Natural killer cell treated with Interleukin-12 subunit alpha and Interleukin-12 subunit beta and Interleukin-15 and Interleukin-18, amount 100 ng/mL, for 72 hours (primary cell): ENCODE data around the gene FXYD3. TPM values are rescaled to one million over a fixed set of nuclear protein-coding genes. Genes with fewer than 3 reads are reported as not detected.

Source experiments
- ATAC-seq, 2 donors: fragments of 150-1000 bp; cut with Tn5 transposase in 1 of 2; sonication (Bioruptor Pico), chemical (Tn5 transposase) in 1 of 2; 2 replicates each; pipeline ENCODE4 v1.10.0; 2021
- DNase-seq: peaks from one replicate; pipeline ENCODE4 v3.0.0; 2022; ENCODE audit warnings: low spot score
- H3K27ac Mint-ChIP-seq, 2 donors: 1 replicate in 1 of 2; 2 replicates in 1 of 2; pipeline ENCODE4 v1.8.0; 2022; ENCODE audit warnings: mixed read lengths in 2 of 2, mild to moderate bottlenecking in 1 of 2, moderate library complexity in 1 of 2
- H3K27me3 Mint-ChIP-seq, 2 donors: 1 replicate in 1 of 2; 2 replicates in 1 of 2; pipeline ENCODE4 v1.8.0; 2022; ENCODE audit warnings: mixed read lengths in 2 of 2
- H3K36me3 Mint-ChIP-seq: one replicate; pipeline ENCODE4 v1.8.0; 2022; ENCODE audit warnings: mixed read lengths
- H3K4me1 Mint-ChIP-seq, 2 donors: 1 replicate in 1 of 2; 2 replicates in 1 of 2; pipeline ENCODE4 v1.8.0; 2022; ENCODE audit warnings: low read depth in 2 of 2, mixed read lengths in 2 of 2, mild to moderate bottlenecking in 1 of 2
- H3K4me3 Mint-ChIP-seq: one replicate; pipeline ENCODE4 v1.8.0; 2022; ENCODE audit warnings: mixed read lengths
- H3K9me3 Mint-ChIP-seq: 2 replicates; pipeline ENCODE4 v1.8.0; 2022; ENCODE audit warnings: mixed read lengths
- total RNA-seq, 2 donors: library from RNA; stranded (reverse); gene quantifications; one replicate each; pipeline ENCODE4 v1.2.3, GENCODE V29; 2022

FXYD3 gene
- total RNA-seq, 2 donors from 2014 or later, result not detected

DNA sequence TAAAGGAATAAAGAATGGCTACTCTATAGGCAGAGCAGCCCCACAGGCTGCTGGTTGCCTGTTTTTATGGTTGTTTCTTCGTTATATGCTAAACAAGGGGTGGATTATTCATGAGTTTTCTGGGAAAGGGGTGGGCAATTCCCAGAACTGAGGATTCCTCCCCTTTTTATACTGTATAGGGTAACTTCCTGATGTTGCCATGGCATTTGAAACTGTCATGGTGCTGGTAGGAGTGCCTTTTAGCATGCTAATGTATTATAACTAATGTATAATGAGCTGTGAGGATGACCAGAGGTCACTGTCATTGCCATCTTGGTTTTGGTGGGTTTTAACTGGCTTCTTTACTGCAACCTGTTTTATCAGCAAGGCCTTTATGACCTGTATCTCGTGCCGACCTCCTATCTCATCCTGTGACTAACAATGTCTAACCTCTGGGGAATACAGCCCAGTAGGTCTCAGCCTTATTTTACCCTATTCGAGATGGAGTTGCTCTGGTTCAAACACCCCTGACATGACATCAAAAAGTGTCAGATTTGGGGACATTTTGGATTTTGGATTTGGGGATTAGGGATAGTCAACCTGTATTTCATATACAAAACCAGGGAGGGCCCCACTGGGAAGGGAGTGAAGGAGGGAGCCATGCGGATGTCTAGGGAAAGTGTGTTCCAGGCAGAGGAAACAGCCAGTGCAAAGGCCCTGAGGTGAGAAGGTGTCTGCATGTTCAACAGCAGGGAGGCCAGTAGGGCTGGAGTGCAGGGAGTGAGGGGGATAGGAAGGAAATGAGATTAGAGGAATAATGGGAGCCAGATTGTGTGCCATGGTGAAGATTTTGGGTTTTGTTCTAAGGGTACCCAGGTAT is 49.8 kb downstream of the FXYD3 start:
- H3K36me3 Mint-ChIP-seq, result peaks cover 48% of the 10 kb centered on the region
- no peaks in the 10 kb centered on the region for H3K27me3 Mint-ChIP-seq
- H3K4me1 Mint-ChIP-seq, result peaks cover 8 to 18% of the 10 kb centered on the region in 2 donors
- ATAC-seq (no peak), DNase-seq (no peak)
- H3K4me3 Mint-ChIP-seq, result no peak overlapping the region
- H3K27ac Mint-ChIP-seq, result no peak overlapping the region
- peaks cover 11% of the 10 kb centered on the region for H3K9me3 Mint-ChIP-seq

DNA sequence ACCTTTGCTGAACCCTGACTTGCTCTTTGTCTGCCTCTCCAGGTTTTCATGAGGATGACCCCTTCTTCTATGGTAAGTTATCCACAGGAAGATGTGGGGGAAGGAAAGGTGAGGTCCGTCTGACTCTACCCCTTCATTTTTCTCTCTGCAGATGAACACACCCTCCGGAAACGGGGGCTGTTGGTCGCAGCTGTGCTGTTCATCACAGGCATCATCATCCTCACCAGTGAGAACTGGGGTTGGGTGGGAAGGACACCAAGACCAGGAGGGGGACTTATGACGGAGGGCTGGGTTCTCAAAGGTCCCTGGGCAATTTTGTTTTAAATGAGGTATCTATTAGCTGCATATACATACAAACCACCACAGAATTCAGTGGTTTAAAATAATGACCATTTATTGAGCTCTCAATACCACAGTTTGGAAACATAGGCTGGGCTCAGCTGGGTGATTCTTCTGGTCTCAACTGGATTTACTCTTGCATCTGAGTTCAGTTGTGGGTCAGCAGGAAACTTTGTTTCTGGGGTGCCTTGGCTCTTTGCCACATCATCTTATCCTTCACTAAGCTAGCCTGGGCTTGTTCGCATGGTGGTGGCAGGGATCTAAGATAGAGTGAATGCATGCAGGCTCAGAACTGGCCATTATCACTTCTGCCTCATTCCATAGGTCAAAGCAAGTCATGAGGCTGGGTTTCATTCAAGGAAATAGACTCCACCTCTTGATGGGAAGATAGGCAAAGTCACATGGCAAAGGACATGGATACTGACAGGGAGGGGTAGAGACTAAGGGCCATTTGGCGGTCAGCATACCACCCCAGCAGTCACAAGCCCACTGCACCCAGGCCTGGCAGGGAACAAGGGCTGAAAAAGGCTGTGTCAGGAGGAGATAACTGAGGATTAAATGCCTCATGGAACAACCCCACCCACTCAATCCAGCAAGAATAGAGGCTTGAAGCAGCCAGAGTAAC is 50.8 kb downstream of the FXYD3 start:
- DNase-seq (peak; percentile 41), ATAC-seq (no peak)
- peak overlapping the region; percentile 62 to 63 for H3K27ac Mint-ChIP-seq
- H3K27me3 Mint-ChIP-seq, result no peaks in the 10 kb centered on the region
- peaks cover 12 to 14% of the 10 kb centered on the region in 2 donors for H3K4me1 Mint-ChIP-seq
- H3K9me3 Mint-ChIP-seq, result peaks cover 11% of the 10 kb centered on the region
- H3K36me3 Mint-ChIP-seq, result peaks cover 40% of the 10 kb centered on the region
- H3K4me3 Mint-ChIP-seq, result no peak overlapping the region

DNA sequence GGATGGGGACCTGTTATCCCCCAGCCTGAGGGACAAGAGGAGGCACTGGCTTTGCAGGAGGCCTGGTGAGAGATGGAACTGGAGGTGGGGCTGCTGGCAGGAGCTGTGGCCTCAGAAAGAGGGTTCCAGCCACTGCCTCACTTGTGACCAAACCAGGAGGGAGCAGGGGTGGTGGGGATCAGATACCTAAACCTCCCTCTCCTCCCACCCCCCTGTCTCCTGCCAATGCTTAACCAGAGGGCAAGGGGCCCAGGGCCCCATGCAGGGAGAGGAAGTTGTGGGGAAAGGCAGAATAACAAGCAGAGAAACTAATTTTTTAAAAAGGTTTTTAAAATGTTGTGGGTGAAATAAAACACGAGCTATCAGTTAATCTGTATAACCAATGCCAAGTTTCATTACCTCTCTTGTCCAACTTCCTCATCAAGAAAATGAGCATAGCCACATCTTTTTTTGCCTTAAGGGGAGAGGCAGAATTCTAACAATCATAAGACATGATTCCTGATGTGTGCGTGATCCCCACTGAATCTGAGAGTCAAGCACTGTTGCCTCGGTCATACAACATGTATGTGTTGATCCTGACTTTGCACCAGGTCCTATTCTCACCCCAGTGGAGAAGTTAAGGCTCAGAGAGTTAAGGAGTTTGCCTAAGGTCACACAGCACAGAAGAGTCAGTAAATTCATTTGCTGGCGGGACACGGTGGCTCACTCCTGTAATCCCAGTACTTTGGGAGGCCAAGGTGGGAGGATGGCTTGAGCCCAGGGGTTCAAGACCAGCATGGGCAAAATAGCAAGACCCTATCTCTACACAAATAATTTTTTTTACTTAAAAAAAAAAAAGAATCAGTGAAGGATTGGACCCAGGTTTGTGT is 51.9 kb downstream of the FXYD3 start:
- Mint-ChIP-seq H3K9me3 (peaks cover 8% of the 10 kb centered on the region), H3K27me3 (no peaks in the 10 kb centered on the region), H3K4me3 (no peak overlapping the region), H3K4me1 (peaks cover 16 to 19% of the 10 kb centered on the region in 2 donors), H3K27ac (peak overlapping the region; percentile 62 to 63), H3K36me3 (peaks cover 28% of the 10 kb centered on the region)
- ATAC-seq, result no peak
- peak; percentile 16 for DNase-seq

DNA sequence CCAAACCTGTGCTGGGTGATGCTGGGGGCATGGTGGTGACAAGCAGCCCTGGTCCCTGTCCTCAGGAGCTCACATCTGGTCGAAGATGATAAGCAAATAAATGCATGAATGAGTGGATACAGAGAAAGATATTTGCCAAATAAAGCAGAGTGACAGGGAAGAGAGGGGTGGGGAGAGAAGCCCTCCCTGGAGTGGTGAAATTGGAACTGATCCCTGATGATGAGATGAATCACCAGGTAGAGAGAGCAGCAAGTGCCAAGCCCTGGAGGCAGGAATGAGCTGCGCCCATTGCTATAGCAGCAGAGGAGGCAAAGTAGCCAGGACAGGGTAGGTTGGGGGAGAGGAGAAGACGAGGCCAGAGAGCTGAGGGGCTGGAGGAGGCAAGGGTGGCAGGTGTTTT is 52.6 kb downstream of the FXYD3 start:
- Mint-ChIP-seq H3K4me3 (no peak overlapping the region), H3K4me1 (peaks cover 17 to 19% of the 10 kb centered on the region in 2 donors), H3K27ac (peak overlapping the region in 1 of 2 donors; percentile 62)

DNA sequence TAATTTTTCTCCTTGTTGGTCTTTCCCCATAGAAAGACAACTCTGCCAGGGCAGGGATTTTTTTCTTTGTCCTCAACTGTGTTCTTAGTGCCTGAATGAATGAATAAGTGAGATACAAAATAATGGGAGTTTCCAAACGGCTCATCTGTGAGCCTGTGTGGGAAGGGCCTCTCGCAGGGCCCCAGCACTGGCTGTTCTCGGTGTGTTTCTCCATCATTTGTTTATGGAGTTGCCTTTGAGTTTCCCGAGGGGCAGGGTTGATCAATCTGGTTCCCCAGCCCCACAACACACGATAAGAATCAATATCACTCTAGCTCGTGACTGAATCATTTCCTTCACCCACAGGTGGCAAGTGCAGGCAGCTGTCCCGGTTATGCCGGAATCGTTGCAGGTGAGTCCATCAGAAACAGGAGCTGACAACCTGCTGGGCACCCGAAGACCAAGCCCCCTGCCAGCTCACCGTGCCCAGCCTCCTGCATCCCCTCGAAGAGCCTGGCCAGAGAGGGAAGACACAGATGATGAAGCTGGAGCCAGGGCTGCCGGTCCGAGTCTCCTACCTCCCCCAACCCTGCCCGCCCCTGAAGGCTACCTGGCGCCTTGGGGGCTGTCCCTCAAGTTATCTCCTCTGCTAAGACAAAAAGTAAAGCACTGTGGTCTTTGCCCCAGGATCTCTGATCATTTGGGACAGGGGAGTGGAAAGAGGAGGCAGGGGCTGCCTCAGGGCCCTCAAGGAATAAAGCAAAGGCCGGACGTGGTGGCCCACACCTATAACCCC is 53.8 kb downstream of the FXYD3 start:
- Mint-ChIP-seq H3K27ac (peak overlapping the region; percentile 24 to 32), H3K9me3 (peaks cover 8% of the 10 kb centered on the region), H3K4me3 (no peak overlapping the region), H3K27me3 (no peaks in the 10 kb centered on the region), H3K36me3 (peaks cover 22% of the 10 kb centered on the region), H3K4me1 (peaks cover 17 to 19% of the 10 kb centered on the region in 2 donors)
- ATAC-seq (no peak), DNase-seq (peak; percentile 16)

More for the DNA sequence above, 52.6 kb downstream of the FXYD3 start:
- peaks cover 28% of the 10 kb centered on the region for H3K36me3 Mint-ChIP-seq
- peaks cover 8% of the 10 kb centered on the region for H3K9me3 Mint-ChIP-seq
- ATAC-seq (no peak), DNase-seq (no peak)
- no peaks in the 10 kb centered on the region for H3K27me3 Mint-ChIP-seq

DNA sequence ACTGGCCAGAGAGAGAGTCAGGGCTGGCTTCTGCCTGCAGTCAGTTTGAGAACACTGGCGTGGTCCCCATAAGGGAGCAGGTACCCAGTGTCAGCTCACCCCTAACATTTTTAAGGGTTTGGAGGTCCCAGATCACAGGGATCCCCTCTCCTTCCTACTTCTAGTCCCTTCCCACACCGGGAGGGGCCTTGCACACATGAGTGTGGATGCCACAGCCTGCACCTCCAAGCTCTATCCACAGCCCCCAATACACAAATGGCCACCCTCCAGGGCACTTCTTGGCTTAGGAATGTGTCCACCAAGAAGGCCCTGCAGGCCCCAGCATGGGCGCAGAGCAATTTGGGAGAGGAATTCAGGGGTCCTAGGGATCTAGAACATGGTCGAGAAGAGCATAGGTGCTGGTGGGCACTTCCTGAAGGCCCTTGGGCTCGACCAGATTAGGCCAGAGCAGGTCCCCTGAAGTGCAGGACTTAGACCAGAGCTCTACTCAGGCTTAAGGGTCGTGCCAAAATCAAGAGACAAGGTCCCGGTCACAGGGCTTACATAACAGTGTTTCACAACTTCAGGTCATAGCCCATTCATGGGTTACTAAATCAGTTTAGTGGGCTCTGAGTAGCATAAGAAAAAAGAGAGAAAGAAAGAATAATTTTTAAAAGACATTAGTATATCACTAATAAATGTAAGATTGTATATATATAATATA is 54.9 kb downstream of the FXYD3 start:
- H3K27me3 Mint-ChIP-seq, result no peaks in the 10 kb centered on the region
- H3K27ac Mint-ChIP-seq, result peak overlapping the region in 1 of 2 donors; percentile 24
- no peak for ATAC-seq
- H3K36me3 Mint-ChIP-seq, result peaks cover 14% of the 10 kb centered on the region
- no peak overlapping the region for H3K4me3 Mint-ChIP-seq
- DNase-seq, result no peak
- peaks cover 17 to 19% of the 10 kb centered on the region in 2 donors for H3K4me1 Mint-ChIP-seq
- H3K9me3 Mint-ChIP-seq, result peaks cover 7% of the 10 kb centered on the region

DNA sequence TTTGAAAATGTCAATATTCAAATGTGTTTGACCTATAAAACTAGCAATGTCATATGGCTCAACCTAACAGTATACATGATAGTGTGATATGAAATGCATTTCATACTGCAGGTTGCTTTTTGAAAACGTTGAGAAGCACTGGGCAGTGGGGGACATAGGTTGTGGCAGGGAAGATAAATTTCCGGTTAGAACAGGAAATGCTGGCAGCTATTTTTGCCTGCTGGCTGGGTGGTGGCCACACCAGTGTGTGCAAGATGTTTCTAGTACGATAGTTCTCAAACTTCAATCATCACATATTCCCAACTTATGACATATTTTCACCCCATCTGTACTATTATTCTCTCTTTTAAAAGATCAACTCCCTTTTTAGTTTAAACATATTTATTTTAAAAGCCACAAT is 56.1 kb downstream of the FXYD3 start:
- H3K27me3 Mint-ChIP-seq, result no peaks in the 10 kb centered on the region
- DNase-seq, result peak; percentile 35
- H3K4me1 Mint-ChIP-seq, result peaks cover 10 to 14% of the 10 kb centered on the region in 2 donors
- ATAC-seq, result peak in 1 of 2 donors; percentile 58
- H3K4me3 Mint-ChIP-seq, result no peak overlapping the region
- peak overlapping the region; percentile 74 to 90 for H3K27ac Mint-ChIP-seq
- H3K36me3 Mint-ChIP-seq, result peaks cover 2% of the 10 kb centered on the region
- no peaks in the 10 kb centered on the region for H3K9me3 Mint-ChIP-seq

Other genes with a start within 250 kb of the FXYD3 start
- 1 to 10 TPM; 3.1 to 6.6 TPM for gene ZNF30, start 188.9 kb upstream of the FXYD3 start, total RNA-seq
- gene ZNF792, start 151.6 kb upstream of the FXYD3 start, total RNA-seq, result 1 to 10 TPM; 7.7 to 8.2 TPM
- 100 to 1,000 TPM in 1 of 2 donors, 10 to 100 TPM in 1; 57.8 to 106 TPM for gene GRAMD1A, start 115.5 kb upstream of the FXYD3 start, total RNA-seq
- under 1 TPM; 0.52 to 0.95 TPM for gene SCN1B, start 85.4 kb upstream of the FXYD3 start, total RNA-seq
- under 1 TPM in 1 of 2 donors, not detected in 1; 0.31 TPM for gene HPN, start 74.1 kb upstream of the FXYD3 start, total RNA-seq
- gene LGI4, start 19.2 kb downstream of the FXYD3 start, total RNA-seq, result not detected
- not detected for gene FXYD1, start 23.0 kb downstream of the FXYD3 start, total RNA-seq
- gene FXYD7, start 27.4 kb downstream of the FXYD3 start, total RNA-seq, result not detected
- 100 to 1,000 TPM; 141 to 236 TPM for gene FXYD5, start 38.9 kb downstream of the FXYD3 start, total RNA-seq
- gene FAM187B, start 112.9 kb downstream of the FXYD3 start, total RNA-seq, result not detected
- 1 to 10 TPM; 1.5 to 2.7 TPM for gene LSR, start 133.2 kb downstream of the FXYD3 start, total RNA-seq
- 100 to 1,000 TPM in 1 of 2 donors, 10 to 100 TPM in 1; 90.4 to 102 TPM for gene USF2, start 153.1 kb downstream of the FXYD3 start, total RNA-seq
- gene HAMP, start 166.7 kb downstream of the FXYD3 start, total RNA-seq, result 1 to 10 TPM in 1 of 2 donors, under 1 TPM in 1; 0.92 to 2.4 TPM
- gene MAG, start 176.3 kb downstream of the FXYD3 start, total RNA-seq, result under 1 TPM in 1 of 2 donors, not detected in 1; 0.38 TPM
- gene CD22, start 213.4 kb downstream of the FXYD3 start, total RNA-seq, result 10 to 100 TPM in 1 of 2 donors, 1 to 10 TPM in 1; 1.1 to 15.0 TPM
- under 1 TPM; 0.19 to 0.36 TPM for gene FFAR1, start 232.1 kb downstream of the FXYD3 start, total RNA-seq
- under 1 TPM in 1 of 2 donors, not detected in 1; 0.62 TPM for gene FFAR3, start 242.6 kb downstream of the FXYD3 start, total RNA-seq